NCI-H2107 treated with DMSO at 0.1 percent for 48 hours (cell line): ENCODE results near the gene PATZ1.

Experiments
- DNase-seq: peaks from one replicate; lab custom pipeline; 2025; ENCODE audit not compliant: unreplicated experiment; lab: John Stamatoyannopoulos, UW

PATZ1 gene

DNA sequence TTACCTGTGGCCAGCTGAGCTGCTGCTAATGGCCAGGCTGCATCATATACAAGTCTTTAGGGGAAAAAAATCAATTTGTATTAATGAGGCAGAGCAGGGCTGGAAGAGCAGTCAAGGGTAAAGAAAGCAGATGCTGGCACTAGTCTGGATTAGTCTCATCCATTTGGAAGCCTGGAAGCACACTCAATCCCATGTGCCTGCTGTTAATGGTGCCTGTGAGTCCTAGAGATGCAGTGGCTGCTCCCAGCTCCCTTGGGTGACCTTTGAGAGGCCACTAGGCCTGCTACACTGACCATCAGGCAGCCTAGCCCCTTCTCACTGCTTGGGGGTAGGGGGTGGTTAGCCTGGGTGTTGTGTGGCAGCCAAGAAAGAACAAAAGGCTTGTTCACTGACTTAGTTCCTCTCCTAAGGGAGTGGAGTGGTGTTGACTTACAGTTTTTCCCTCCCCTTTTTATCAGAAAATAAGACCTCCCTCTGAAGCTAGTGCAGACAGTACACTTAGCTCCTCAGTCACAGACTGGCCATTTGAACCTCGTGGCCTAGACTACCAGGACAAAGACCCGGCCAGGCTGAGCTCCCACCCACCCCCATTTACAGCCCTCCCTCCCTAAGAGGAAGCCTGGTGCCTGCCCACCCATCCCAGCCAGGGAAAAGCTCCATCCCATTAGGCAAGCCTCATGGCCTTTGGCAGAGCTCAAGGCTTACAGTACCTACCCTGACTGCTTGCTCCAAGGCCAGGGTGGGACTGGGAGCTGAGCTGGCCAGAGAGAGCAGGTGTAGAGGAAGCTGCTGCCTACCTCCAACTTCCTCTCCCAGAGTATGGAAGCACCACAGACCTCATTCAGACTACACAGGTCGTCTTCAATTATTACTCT lies 61.6 kb downstream of the PATZ1 start:
- peak; percentile 54 for DNase-seq

DNA sequence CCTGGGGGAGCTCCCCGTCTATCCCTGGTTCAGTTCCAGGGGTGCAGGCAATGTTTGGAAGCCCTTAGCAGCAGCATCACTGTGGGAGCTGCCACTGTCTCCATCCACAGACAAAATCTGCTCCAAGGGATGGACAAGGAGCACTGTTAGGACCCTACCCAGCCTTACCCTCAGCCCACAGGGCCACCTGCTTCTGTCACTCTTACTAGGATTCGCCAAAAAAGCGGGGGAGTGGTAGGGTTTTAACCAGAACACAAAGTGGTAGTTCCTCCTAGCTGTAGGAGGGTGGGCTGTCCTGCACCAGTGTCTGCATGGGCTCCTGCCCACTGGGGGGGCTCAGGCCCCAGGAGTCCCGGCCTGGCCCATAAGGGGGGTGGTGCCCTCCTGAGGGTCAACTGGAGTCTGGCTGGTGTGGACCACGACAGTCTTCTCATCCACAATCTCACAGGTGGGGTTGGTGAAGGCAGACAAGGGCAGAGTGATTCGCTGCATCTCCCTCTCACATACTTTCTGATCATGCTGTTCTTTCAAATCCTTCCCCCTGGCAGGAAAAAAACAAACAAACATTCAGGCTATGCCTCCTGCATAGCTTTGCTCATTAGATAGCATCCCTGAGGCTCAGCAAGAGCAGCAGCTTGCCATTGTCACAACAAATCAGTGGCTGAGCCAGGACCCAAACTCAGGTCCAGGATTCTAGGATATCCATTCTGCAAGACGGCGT lies 63.2 kb downstream of the PATZ1 start:
- DNase-seq, result no peak

- DNase-seq, result no peak
These were observed 64.4 kb downstream of the PATZ1 start for GRCh38 chr22:31281733-31282132.

- no peak for DNase-seq
These were observed 66.2 kb downstream of the PATZ1 start for GRCh38 chr22:31279821-31280505.

- DNase-seq, result no peak
These were observed 66.8 kb downstream of the PATZ1 start for GRCh38 chr22:31279327-31279669.

GRCh38 chr22:31278626-31279326 lies 67.4 kb downstream of the PATZ1 start:
- no peak for DNase-seq

- DNase-seq, result no peak
These were observed 68.0 kb downstream of the PATZ1 start for GRCh38 chr22:31278151-31278621.

DNA sequence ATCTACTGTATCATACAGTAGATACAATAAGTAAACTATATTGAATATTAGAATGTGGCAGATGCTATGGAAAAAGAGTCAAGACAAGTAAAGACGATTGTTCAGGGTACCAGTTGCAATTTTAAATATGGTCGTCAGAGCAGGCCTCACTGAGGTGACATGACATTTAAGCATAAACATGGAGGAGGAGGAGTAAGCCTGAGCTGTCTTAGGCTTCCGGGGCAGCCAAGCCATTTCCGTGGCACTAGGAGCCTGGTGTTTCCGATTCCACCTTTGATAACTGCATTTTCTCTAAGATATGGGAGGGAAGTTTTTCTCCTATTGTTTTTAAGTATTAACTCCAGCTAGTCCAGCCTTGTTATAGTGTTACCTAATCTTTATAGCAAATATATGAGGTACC lies 68.4 kb downstream of the PATZ1 start:
- DNase-seq, result no peak

DNA sequence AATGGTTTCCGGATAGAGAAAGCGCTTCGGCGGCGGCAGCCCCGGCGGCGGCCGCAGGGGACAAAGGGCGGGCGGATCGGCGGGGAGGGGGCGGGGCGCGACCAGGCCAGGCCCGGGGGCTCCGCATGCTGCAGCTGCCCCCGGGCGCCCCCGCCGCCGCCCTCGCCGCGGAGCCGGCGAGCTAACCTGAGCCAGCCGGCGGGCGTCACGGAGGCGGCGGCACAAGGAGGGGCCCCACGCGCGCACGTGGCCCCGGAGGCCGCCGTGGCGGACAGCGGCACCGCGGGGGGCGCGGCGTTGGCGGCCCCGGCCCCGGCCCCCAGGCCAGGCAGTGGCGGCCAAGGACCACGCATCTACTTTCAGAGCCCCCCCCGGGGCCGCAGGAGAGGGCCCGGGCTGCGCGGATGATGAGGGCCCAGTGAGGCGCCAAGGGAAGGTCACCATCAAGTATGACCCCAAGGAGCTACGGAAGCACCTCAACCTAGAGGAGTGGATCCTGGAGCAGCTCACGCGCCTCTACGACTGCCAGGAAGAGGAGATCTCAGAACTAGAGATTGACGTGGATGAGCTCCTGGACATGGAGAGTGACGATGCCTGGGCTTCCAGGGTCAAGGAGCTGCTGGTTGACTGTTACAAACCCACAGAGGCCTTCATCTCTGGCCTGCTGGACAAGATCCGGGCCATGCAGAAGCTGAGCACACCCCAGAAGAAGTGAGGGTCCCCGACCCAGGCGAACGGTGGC lies 69.5 kb downstream of the PATZ1 start:
- DNase-seq, result no peak
